HG02973 (cell line): ENCODE results near the gene EPHA4.

ENCODE experiments used
- ATAC-seq: cut with Tn5 transposase; IDR thresholded peaks from one replicate; pipeline ENCODE4 v1.9.1; 2021; ENCODE audit warnings: moderate library complexity; ENCODE audit not compliant: unreplicated experiment

Gene EPHA4

GRCh38 chr2:221546505-221547225 lies 25.4 kb downstream of the EPHA4 start:
- ATAC-seq: no peak

DNA sequence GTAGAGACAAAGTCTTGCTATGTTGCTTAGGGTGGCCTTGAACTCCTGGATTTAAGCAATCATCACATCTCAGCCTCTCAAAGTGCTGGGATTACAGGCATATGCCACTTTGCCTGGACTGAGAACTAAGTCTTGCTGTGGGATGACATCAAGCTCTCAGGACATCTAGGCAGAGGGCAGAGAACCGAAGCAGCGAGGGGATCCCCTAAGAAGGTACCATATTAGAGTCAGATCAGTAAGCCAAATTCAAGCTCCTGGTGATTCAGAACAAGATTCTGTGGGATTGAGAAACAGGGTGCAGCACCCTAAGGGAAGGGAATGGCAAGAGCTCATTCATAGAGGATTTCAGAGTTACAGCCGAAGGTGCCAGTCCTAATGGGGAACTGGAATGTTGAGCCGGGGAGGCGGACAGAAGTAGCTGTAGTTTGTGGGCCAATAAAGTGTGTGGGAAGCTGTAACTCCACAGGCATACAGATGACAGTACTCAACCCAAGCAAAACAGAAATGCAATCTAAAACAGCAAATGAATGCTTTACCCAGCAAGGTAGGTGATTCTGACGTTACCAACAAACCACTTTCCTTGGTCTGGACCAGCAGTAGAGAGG lies 30.9 kb downstream of the EPHA4 start:
- ATAC-seq: no peak

- no peak for ATAC-seq
These were observed 32.9 kb downstream of the EPHA4 start for GRCh38 chr2:221539246-221539645.

DNA sequence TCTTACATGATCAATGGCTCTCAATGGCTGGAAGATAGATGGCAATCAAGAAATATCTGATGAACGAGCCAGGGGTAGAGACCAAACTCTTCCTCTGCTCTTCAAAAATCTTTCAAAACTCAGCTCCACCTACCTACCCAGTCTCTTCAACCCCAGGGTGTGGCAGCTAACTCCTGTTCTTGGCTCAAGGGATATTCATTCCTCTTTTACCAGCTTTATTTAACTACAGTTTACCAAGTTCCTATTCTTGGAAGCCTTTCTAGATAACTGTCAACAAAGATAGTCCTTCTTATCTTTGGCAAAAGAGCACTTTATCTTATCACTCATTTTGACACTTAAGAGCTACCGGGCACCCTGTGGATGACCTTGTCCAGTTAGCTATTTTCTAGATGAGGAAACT lies 36.3 kb downstream of the EPHA4 start:
- ATAC-seq: no peak

DNA sequence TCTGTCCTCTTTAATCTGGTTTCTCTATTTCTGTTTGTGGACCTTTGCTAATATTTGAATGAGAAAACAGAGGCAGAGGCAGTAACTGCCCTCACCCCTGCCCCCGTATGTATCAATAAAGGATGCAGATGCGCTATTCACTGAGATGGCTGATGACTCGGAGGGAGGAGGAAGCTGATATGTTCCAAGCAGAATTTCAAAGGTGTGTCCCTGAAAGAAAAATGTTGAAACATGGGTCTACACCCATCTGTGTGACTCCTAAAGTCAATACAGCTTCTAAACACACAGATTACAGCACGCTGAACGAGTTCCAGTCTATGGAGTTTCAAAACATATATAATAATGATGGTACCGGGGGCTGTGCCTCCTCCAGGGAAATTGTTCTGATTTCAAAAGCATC lies 38.8 kb downstream of the EPHA4 start:
- ATAC-seq: no peak

DNA sequence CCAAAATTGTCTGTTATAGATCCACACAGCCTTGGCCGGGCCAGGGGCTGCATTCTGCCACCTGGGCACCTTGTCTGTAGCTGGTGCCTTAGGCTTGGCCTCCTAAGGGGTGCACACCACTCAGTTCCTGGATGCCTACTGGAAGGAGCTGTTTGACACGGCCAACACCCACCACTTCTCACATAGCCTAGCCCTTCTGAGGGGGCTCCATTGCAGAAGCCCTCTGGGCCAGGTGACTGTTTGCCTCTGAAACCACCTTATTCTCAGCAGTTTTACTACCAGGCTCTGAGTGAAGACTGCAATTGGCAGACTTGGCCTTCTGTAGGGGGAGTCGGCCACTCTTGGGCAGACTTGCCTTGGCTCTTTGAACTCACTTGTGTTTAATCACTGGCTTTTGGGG lies 39.5 kb downstream of the EPHA4 start:
- ATAC-seq: no peak

DNA sequence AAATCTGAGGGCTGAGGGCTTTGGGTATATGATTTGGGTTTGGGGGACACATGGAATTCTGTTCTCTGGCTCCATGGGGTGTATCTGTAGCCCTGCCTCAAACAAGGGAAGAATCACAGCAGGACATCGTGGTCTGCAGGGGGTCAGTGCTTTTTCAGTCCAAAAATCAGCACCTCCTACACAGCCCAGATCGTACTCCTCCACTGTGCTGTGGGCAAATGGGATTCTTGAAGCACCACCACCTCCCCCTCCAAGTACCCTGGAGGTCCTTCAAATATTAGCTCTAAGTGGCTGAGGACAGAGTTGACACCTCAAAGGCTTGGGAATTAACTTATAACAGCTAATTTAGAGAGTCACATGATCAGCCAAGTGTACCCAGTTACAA lies 41.5 kb downstream of the EPHA4 start:
- ATAC-seq: no peak

DNA sequence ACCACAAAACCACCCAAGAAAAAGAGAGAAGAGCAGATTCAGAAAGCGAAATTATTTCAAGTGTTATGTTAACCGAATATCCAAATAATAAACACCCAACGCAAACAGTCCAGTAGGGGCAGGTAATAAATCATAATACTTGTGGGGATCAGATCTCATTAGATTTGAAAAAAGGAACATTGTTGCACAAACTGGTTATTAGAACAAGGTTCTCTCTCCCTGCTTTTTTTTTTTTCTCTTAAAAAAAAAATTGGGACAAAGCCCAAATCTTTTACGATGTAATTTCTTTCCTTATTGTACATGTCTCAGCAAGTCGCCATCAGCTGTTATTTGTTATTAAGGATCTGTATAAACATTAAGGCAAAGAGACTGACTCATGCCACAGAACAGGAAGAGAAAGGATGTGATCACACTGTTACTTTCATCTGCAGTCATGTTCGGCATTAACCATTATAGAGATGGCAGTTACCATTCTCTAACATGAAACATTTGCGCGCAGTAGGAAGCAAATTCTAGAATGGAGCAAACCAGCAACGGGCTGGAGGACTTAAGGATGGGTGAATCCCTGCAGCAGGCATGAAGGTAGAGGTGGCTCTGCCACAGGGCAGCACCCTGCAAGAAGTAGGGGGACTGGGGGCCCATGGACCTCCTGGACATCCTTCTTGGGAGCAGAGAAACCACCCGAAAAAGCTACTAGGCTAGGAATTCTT lies 42.0 kb downstream of the EPHA4 start:
- no peak for ATAC-seq

DNA sequence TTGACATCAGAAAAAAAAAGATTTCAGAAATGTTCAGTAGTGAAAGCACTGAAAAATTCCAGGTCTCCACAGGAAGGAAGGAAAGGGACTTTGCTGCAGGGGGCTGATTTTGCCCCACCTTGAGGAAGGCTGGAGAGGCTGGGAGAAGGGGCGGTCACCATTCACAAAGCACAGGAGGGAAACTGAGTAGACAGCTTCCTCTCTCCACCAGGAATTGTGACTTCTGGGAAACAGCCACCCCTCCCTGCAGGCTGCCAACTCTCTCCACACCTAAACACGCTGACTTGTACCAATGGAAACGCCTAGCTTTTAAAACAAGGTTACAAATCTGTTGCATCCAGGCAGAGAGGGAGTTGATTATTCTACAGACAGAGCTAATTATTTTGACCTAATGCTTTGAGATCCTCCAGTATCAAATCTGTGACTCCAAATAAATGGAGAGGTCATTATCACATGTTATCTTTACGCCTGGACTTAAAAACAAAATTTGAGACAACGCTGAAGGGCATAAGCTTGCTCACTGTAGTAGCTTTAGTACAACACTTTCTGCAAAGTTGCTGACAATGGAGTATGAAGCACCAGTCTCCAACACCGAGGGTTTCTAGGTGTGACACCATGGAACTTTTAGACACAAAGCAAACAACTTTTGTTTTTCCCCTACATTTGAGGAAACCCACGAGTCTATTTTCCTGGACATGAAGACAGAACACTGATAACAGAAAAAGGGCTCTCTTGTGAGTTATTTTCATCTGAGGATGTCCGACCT lies 42.7 kb downstream of the EPHA4 start:
- ATAC-seq: no peak

- no peak for ATAC-seq
These were observed 44.3 kb downstream of the EPHA4 start for GRCh38 chr2:221527776-221528309.

DNA sequence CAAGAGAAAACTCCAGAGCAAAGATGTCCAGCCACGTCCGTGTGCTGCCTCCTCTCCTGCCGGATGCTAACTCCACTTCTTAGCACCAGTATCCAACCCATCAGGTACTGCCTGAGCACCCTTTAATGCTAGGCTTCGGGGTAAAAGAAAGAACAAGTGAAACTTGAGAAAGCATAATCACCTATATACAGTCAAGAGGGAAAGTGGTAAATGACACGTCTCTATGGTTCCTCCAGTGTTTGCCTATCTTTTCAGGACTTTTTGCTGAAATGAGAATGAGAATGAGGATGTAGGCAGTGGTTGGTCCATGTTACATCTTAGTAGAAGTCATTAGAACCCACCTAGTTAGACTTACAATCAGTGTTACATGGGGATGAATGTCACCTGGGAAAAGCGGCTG lies 47.9 kb downstream of the EPHA4 start:
- no peak for ATAC-seq

DNA sequence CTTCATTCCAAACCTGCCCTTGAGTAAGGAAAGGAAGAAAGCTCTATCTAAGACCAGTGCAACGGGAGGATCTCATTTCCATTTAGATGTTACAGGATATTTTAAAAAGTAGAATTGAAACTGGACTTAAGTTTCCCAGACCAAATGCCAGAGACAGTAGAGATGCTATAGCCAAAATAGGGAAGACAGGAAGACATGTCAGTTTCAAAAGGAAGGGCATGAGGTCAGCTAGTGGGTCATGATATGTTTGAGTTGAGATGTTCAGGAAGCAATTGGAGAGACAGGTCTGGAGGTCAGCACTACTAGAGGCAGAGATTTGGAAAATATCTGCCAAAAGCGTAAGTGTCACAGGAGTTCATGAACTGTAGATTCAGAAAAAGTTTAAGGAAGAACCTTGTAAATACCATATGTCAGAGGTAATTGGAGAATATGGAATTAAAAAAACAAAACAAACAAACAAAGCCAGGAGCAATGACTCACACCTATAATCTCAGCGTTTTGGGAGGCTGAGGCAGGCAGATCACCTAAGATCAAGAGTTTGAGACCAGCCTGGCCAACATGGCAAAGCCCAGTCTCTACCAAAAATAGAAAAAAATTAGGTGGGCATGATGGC lies 50.8 kb downstream of the EPHA4 start:
- no peak for ATAC-seq

- no peak for ATAC-seq
These were observed 53.0 kb downstream of the EPHA4 start for GRCh38 chr2:221518935-221519625.

DNA sequence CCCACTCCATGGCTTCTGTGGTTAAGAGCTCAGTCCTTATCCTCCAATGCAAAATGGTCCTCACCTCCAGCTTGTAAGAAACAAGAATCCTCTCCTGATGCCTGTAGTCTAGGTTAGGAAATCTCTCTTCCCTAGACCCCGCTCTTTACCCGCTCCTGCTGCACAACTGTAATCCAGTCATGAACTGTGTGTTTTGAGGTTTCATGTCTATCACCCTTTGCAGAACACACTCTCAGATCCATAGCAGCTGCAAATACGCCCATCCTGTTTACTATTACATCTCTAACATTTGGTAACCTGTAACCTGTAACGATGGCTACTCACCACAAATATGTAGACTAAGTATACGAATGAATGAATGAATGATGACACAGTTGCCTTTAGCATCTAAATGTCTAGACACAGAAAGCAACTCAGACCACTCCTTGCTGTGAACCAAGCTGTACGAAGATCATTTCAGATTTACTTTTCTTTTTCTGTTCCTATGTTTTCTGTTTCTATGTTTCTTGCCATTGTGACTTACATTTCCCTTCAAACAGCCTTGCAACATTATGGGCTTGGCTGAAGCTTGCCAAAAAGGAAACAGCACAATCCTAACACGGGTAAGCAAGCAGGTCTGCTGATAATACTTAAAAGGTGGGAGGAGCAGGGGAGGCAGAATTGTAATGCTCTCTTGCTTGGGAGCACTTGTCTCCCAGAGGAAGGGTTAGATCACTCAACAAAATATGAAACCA lies 53.7 kb downstream of the EPHA4 start:
- ATAC-seq: peak; percentile 79

- ATAC-seq: peak; percentile 82
These were observed 54.4 kb downstream of the EPHA4 start for GRCh38 chr2:221517696-221518151.

- no peak for ATAC-seq
These were observed 54.9 kb downstream of the EPHA4 start for GRCh38 chr2:221517146-221517695.

DNA sequence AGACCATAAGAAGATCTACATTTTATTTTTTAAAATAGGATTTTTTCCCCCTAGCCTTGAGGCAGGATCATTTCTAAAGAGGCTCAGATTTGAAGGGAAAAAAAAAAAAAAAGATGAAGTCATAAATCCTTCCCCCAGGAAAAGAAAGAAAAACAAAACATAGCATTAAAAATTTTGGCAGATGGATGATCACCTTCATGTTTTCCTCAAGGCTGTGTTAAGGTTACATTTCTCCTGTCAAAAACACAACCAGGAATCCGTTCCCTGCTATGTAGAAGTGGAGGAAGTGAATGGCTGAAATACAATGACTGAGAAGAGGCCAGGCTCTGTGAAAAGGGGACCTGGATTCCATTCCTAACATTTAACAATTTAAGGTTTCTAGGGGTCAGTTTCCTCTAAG lies 56.2 kb downstream of the EPHA4 start:
- no peak for ATAC-seq

DNA sequence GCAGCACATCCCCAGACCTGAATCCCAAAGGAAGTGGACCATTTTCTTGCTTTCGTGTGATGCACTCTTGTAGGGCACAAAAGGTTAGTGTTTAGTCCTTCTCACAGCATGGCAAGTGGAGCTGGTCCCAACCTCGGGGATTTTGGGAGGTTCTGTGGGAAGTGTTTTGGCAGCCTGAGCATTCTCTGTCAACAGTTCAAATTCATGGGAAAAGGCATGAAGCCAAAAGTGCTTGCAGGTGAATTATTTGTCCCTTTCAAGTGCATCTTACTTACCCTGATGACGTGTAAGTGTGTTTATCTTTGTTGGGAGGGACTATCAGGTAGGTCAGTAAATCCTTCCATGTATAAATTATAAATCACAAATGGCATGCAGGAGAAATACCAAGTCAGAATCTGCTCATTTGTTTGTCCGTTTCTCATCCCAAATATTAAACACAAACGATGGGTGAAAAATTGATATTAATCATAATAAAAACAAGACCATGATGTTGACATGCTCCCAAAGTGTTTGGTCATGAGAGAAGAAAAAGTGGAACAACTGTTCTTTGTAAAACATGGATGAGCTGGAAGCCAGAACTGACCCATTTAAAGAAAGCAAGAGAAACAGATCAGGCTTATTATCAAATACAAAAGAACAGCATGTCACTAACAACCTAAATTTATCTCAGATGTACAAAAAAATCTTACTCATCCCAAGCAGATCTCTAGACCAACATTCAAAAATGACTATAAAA lies 57.6 kb downstream of the EPHA4 start:
- ATAC-seq: no peak
